Liver (tissue), 9 donors: ENCODE measurements around the gene GRB2. TPM values are rescaled to one million over a fixed set of nuclear protein-coding genes. Genes with fewer than 3 reads are reported as not detected.

ENCODE experiments used
- DNase-seq: peaks from one replicate; pipeline ENCODE4 v3.0.0-alpha.2; 2017; ENCODE audit warnings: low spot score
- H3K27ac ChIP-seq, 2 donors: one replicate each; pipeline ENCODE4 v1.7.0; 2013; ENCODE audit warnings: inconsistent platforms in 2 of 2, low read length in 2 of 2, control low read depth in 1 of 2, low read depth in 1 of 2, mild to moderate bottlenecking in 1 of 2
- H3K27me3 ChIP-seq, 4 donors: one replicate each; pipeline versions ENCODE4 v1.6.1 to v1.7.0; 2013; ENCODE audit warnings: low read length in 3 of 4, inconsistent platforms in 1 of 4, mild to moderate bottlenecking in 1 of 4, moderate library complexity in 1 of 4; ENCODE audit not compliant: control insufficient read depth in 4 of 4, insufficient read depth in 4 of 4
- H3K36me3 ChIP-seq, 4 donors: one replicate each; pipeline versions ENCODE4 v1.6.1 to v1.7.0; 2013; ENCODE audit warnings: low read length in 3 of 4, mild to moderate bottlenecking in 3 of 4, low read depth in 1 of 4, moderate library complexity in 1 of 4; ENCODE audit not compliant: control insufficient read depth in 4 of 4, insufficient read depth in 3 of 4
- H3K4me1 ChIP-seq, 4 donors: one replicate each; pipeline versions ENCODE4 v1.6.1 to v1.7.0; 2013; ENCODE audit warnings: low read length in 3 of 4, mild to moderate bottlenecking in 3 of 4, moderate library complexity in 1 of 4; ENCODE audit not compliant: control insufficient read depth in 4 of 4, insufficient read depth in 4 of 4
- H3K4me3 ChIP-seq, 3 donors: one replicate each; pipeline versions ENCODE4 v1.6.1 to v1.7.0; 2013; ENCODE audit warnings: low read length in 3 of 3, control low read depth in 1 of 3, low read depth in 1 of 3, mild to moderate bottlenecking in 1 of 3
- H3K9ac ChIP-seq, 2 donors: one replicate each; pipeline ENCODE4 v1.7.0; 2013; ENCODE audit warnings: low read length in 2 of 2, mild to moderate bottlenecking in 2 of 2, moderate library complexity in 2 of 2, control low read depth in 1 of 2, low read depth in 1 of 2
- H3K9me3 ChIP-seq, 4 donors: one replicate each; pipeline versions ENCODE4 v1.6.1 to v1.7.0; 2013; ENCODE audit warnings: low read length in 3 of 4; ENCODE audit not compliant: control insufficient read depth in 4 of 4
- EGR1 ChIP-seq, 2 donors: IDR thresholded peaks; 2 replicates each; pipeline ENCODE4 v1.6.1; 2016 to 2018; ENCODE audit warnings: antibody characterized with exemption in 2 of 2, low read depth in 2 of 2
- FOXA1 ChIP-seq: IDR thresholded peaks from 2 replicates; pipeline ENCODE4 v1.6.1; 2016; ENCODE audit warnings: antibody characterized with exemption
- FOXA2 ChIP-seq: IDR thresholded peaks from 2 replicates; pipeline ENCODE4 v1.6.1; 2016; ENCODE audit warnings: antibody characterized with exemption
- GABPA ChIP-seq, 2 donors: IDR thresholded peaks in 1 of 2; conservative IDR thresholded peaks in 1 of 2; 2 replicates each; pipeline ENCODE4 v1.6.1; 2016; ENCODE audit warnings: antibody characterized with exemption in 2 of 2, mild to moderate bottlenecking in 1 of 2, moderate library complexity in 1 of 2
- HNF4A ChIP-seq, 2 donors: conservative IDR thresholded peaks; 2 replicates each; pipeline ENCODE4 v1.6.1; 2016; ENCODE audit warnings: antibody characterized with exemption in 2 of 2, mild to moderate bottlenecking in 2 of 2
- HNF4G ChIP-seq: IDR thresholded peaks from 2 replicates; pipeline ENCODE4 v1.6.1; 2016; ENCODE audit warnings: antibody characterized with exemption
- JUND ChIP-seq, 2 donors: IDR thresholded peaks; 2 replicates each; pipeline ENCODE4 v1.6.1; 2016; ENCODE audit warnings: antibody characterized with exemption in 2 of 2
- MAX ChIP-seq: IDR thresholded peaks from 2 replicates; pipeline ENCODE4 v1.6.1; 2016; ENCODE audit warnings: antibody characterized with exemption
- NR2F2 ChIP-seq: IDR thresholded peaks from 2 replicates; pipeline ENCODE4 v1.6.1; 2016; ENCODE audit warnings: antibody characterized with exemption
- RAD21 ChIP-seq, 2 donors: IDR thresholded peaks; 2 replicates each; pipeline ENCODE4 v1.6.1; 2016; ENCODE audit warnings: antibody characterized with exemption in 2 of 2, mild to moderate bottlenecking in 2 of 2
- REST ChIP-seq: IDR thresholded peaks from 2 replicates; pipeline ENCODE4 v1.6.1; 2016; ENCODE audit warnings: antibody characterized with exemption, mild to moderate bottlenecking
- RXRA ChIP-seq, 2 donors: IDR thresholded peaks; 2 replicates each; pipeline ENCODE4 v1.6.1; 2017 to 2018; ENCODE audit warnings: antibody characterized with exemption in 2 of 2, mild to moderate bottlenecking in 1 of 2
- SP1 ChIP-seq: IDR thresholded peaks from 2 replicates; pipeline ENCODE4 v1.6.1; 2018; ENCODE audit warnings: antibody characterized with exemption, mild to moderate bottlenecking
- TAF1 ChIP-seq: conservative IDR thresholded peaks from 2 replicates; pipeline ENCODE4 v1.6.1; 2016; ENCODE audit warnings: antibody characterized with exemption, mild to moderate bottlenecking
- YY1 ChIP-seq: IDR thresholded peaks from 2 replicates; pipeline ENCODE4 v1.6.1; 2016; ENCODE audit warnings: antibody characterized with exemption, mild to moderate bottlenecking
- ZBTB33 ChIP-seq: IDR thresholded peaks from 2 replicates; pipeline ENCODE4 v1.6.1; 2016; ENCODE audit warnings: antibody characterized with exemption
- WGBS: extraction: QIAGEN DNeasy Blood & Tissue Kit; methylation state at CpG from one replicate; pipeline ENCODE4 v1.1.7; 2013; 5-methylcytosine and 5-hydroxymethylcytosine counted together
- polyA plus RNA-seq, 2 donors: library from polyadenylated mRNA; stranded (reverse) in 1 of 2; unstranded in 1 of 2; fragments of 200-250 nt in 1 of 2; fragments of >200 nt in 1 of 2; fragmentation: Nextera tagmentation in 1 of 2; extraction: Ambion mirVana in 1 of 2; gene quantifications; one replicate each; pipeline versions ENCODE4 v1.2.1 to v1.2.3, GENCODE V29; 2013 to 2015
- total RNA-seq, 2 donors: library from RNA; depleted of rRNA; stranded (reverse); fragments of >200 nt; gene quantifications; one replicate each; pipeline ENCODE4 v1.2.3, GENCODE V29; 2014
- donor health status: healthy.
- donor health status: healthy.
- donor health status: healthy.
- donor health status: healthy.
- donor health status: healthy.

Gene GRB2
- total and polyA plus RNA-seq, 4 donors, result 36.0 to 91.8 (median 49.6) TPM

GRCh38 chr17:75345514-75346167, 59.8 kb downstream of the GRB2 start:
- no peaks in the 10 kb centered on the region for H3K27me3 ChIP-seq
- no peak for TF ChIP-seq FOXA1
- no peak for TF ChIP-seq EGR1 (IDR thresholded peaks at IDR 0.05; ENCODE audit: low read depth in 2 of 2)
- TF ChIP-seq RAD21 (IDR thresholded peaks at IDR 0.05), result no peak
- TF ChIP-seq MAX, result no peak
- no peak for TF ChIP-seq RXRA (IDR thresholded peaks at IDR 0.05)
- peaks cover 5 to 23% (median 17%) of the 10 kb centered on the region in 4 donors for H3K4me1 ChIP-seq
- no peak for DNase-seq
- 44% methylated on average over 8 of the region's 8 CpGs for WGBS
- no peaks in the 10 kb centered on the region for H3K36me3 ChIP-seq
- H3K4me3 ChIP-seq, result no peak overlapping the region
- no peak overlapping the region for H3K9ac ChIP-seq
- no peak overlapping the region for H3K27ac ChIP-seq
- H3K9me3 ChIP-seq, result no peaks in the 10 kb centered on the region

GRCh38 chr17:75344666-75345065, 60.8 kb downstream of the GRB2 start:
- TF ChIP-seq HNF4A (conservative IDR thresholded peaks at IDR 0.05) (no peak), JUND (IDR thresholded peaks at IDR 0.05) (no peak), NR2F2 (no peak), YY1 (no peak), MAX (no peak), FOXA1 (no peak), EGR1 (IDR thresholded peaks at IDR 0.05; ENCODE audit: low read depth in 2 of 2) (no peak), GABPA (IDR thresholded peaks at IDR 0.05 in 1 of 2, conservative IDR thresholded peaks at IDR 0.05 in 1 of 2) (no peak), HNF4G (no peak), ZBTB33 (no peak), FOXA2 (no peak), SP1 (no peak), REST (no peak), TAF1 (no peak), RAD21 (IDR thresholded peaks at IDR 0.05) (no peak)
- no peaks in the 10 kb centered on the region for H3K36me3 ChIP-seq
- H3K4me1 ChIP-seq, result peaks cover 5 to 23% (median 18%) of the 10 kb centered on the region in 4 donors
- no peaks in the 10 kb centered on the region for H3K27me3 ChIP-seq
- no peak for DNase-seq
- H3K4me3 ChIP-seq, result no peak overlapping the region
- no peak overlapping the region for H3K9ac ChIP-seq
- 92% methylated on average over 5 of the region's 5 CpGs for WGBS
- no peaks in the 10 kb centered on the region for H3K9me3 ChIP-seq
- H3K27ac ChIP-seq, result no peak overlapping the region
